Endodermal cell (in vitro differentiated cells): ENCODE measurements around the gene HSD17B3. TPM values are rescaled to one million over a fixed set of nuclear protein-coding genes. Genes with fewer than 3 reads are reported as not detected.
A peak's percentile ranks its signal among the peaks of the same experiment; 100 is the strongest.

ENCODE experiments used
- DNase-seq: peaks from one replicate; pipeline ENCODE4 v3.0.0-alpha.2; 2017
- H3K27ac ChIP-seq: 2 replicates; pipeline ENCODE4 v1.5.1; 2013; ENCODE audit warnings: mild to moderate bottlenecking, low read depth, low read length, moderate library complexity
- H3K27me3 ChIP-seq: 2 replicates; pipeline ENCODE4 v1.6.1; 2013; ENCODE audit warnings: mild to moderate bottlenecking, low read length, moderate library complexity; ENCODE audit not compliant: insufficient read depth, control insufficient read depth, poor library complexity, severe bottlenecking
- H3K36me3 ChIP-seq: 2 replicates; pipeline ENCODE4 v1.7.0; 2013; ENCODE audit warnings: mild to moderate bottlenecking, low read length, moderate library complexity; ENCODE audit not compliant: control insufficient read depth, insufficient read depth
- H3K4me1 ChIP-seq: one replicate; pipeline ENCODE4 v1.7.0; 2013; ENCODE audit warnings: low read length; ENCODE audit not compliant: control insufficient read depth, insufficient read depth
- H3K4me3 ChIP-seq: 2 replicates; pipeline ENCODE4 v1.5.1; 2013; ENCODE audit warnings: mild to moderate bottlenecking, low read length, moderate library complexity
- H3K9ac ChIP-seq: 2 replicates; pipeline ENCODE4 v1.6.1; 2013; ENCODE audit warnings: mild to moderate bottlenecking, low read length, moderate library complexity; ENCODE audit not compliant: poor library complexity, severe bottlenecking; ENCODE audit errors: extremely low read depth
- H3K9me3 ChIP-seq: 2 replicates; pipeline ENCODE4 v1.6.1; 2013; ENCODE audit warnings: mild to moderate bottlenecking, low read length, moderate library complexity; ENCODE audit not compliant: control insufficient read depth
- H3K27ac Mint-ChIP-seq: 2 replicates; pipeline ENCODE4 v1.8.0; 2020; ENCODE audit warnings: mixed read lengths
- H3K27me3 Mint-ChIP-seq: 2 replicates; pipeline ENCODE4 v1.8.0; 2021; ENCODE audit warnings: mild to moderate bottlenecking, mixed read lengths; ENCODE audit not compliant: insufficient read depth
- H3K36me3 Mint-ChIP-seq: 2 replicates; pipeline ENCODE4 v1.8.0; 2020; ENCODE audit warnings: low read depth, mixed read lengths
- H3K4me1 Mint-ChIP-seq: 2 replicates; pipeline ENCODE4 v1.8.0; 2020; ENCODE audit warnings: mixed read lengths
- H3K4me3 Mint-ChIP-seq: 2 replicates; pipeline ENCODE4 v1.8.0; 2020; ENCODE audit warnings: mild to moderate bottlenecking, moderate library complexity, mixed read lengths
- H3K9me3 Mint-ChIP-seq: 2 replicates; pipeline ENCODE4 v1.8.0; 2020; ENCODE audit warnings: mild to moderate bottlenecking, mixed read lengths
- CTCF ChIP-seq: fragments of 200-600 bp; sonication (generic); conservative IDR thresholded peaks from 2 replicates; pipeline ENCODE4 v1.5.0; 2021; ENCODE audit warnings: antibody characterized with exemption, mild to moderate bottlenecking
- WGBS, 2 experiments: methylation state at CpG; one replicate each; pipeline versions ENCODE4 v1.1.5 to v1.1.7; 2013; ENCODE audit warnings: missing lambda C conversion rate in 2 of 2, mixed read lengths in 1 of 2; ENCODE audit not compliant: insufficient coverage in 1 of 2, insufficient read length in 1 of 2; 5-methylcytosine and 5-hydroxymethylcytosine counted together
- long read RNA-seq, 4 experiments: library from polyadenylated mRNA in 2 of 4; library from RNA in 1 of 4; library from capped mRNA in 1 of 4; stranded (forward) in 3 of 4; unstranded in 1 of 4; transcript quantifications; one replicate each; pipeline ENCODE4 v2.0.0, GENCODE V29; 2020 to 2021; ENCODE audit warnings: inconsistent platforms in 1 of 4
- polyA plus RNA-seq, 2 experiments: library from polyadenylated mRNA; stranded (reverse); fragments of 50-300 nt; gene quantifications; one replicate each; pipeline ENCODE4 v1.2.3, GENCODE V29; 2013
- total RNA-seq, 2 donors: library from RNA; stranded (reverse); fragmentation: NEBNext Ultra II Directional in 1 of 2; extraction: Animal tissue kit (Norgen Biotek cat#: 25700) in 1 of 2; gene quantifications; 2 replicates in 1 of 2; 3 replicates in 1 of 2; pipeline ENCODE4 v1.2.1, GENCODE V29; 2021

The HSD17B3 gene
- under 1 TPM in 1 of 2 donors, not detected in 1; 0.40 TPM for total RNA-seq
- not detected for polyA plus RNA-seq (2013, experiment 1 of 2)
- polyA plus RNA-seq (2013, experiment 2 of 2) = not detected
- long read RNA-seq, experiment 1 = 0 reads
- long read RNA-seq, experiment 2 = 0 reads
- long read RNA-seq, experiment 3 = 0 reads
- long read RNA-seq, experiment 4 = 0 reads

- Histone ChIP-seq H3K36me3 (no peaks in the 10 kb centered on the region), H3K27me3 (no peaks in the 10 kb centered on the region), H3K9me3 (no peaks in the 10 kb centered on the region), H3K27ac (no peak within 1 kb of the TSS), H3K4me3 (no peak within 1 kb of the TSS), H3K4me1 (no peaks in the 10 kb centered on the region), H3K9ac (no peak within 1 kb of the TSS)
- Mint-ChIP-seq H3K4me1 (peaks cover 11% of the 10 kb centered on the region), H3K9me3 (no peaks in the 10 kb centered on the region), H3K4me3 (no peak within 1 kb of the TSS), H3K36me3 (no peaks in the 10 kb centered on the region), H3K27me3 (no peaks in the 10 kb centered on the region), H3K27ac (no peak within 1 kb of the TSS)
- WGBS, 2 experiments = 90 to 94% methylated on average over 5 to 6 of the region's 6 CpGs
- TF ChIP-seq CTCF = no peak
- DNase-seq = no peak
Observed at GRCh38 chr9:96302021-96302420, at the start of gene HSD17B3. HSD17B3 (minus strand) TSS chr9:96302176; CDS start chr9:96302104, 72 bp downstream.

- no peak overlapping the region for H3K27ac Mint-ChIP-seq
- 85% methylated on average over 1 of the region's 1 CpG; no CpG with 5 or more reads in 1 of the 2 experiments for WGBS, 2 experiments
- no peak overlapping the region for H3K4me3 Mint-ChIP-seq
- H3K9ac ChIP-seq = no peak overlapping the region
- no peak overlapping the region for H3K4me3 ChIP-seq
- peak overlapping the region; percentile 26 for H3K27ac ChIP-seq
- H3K36me3 Mint-ChIP-seq = peaks cover 27% of the 10 kb centered on the region
- H3K36me3 ChIP-seq = peaks cover 11% of the 10 kb centered on the region
- TF ChIP-seq CTCF = no peak
- H3K4me1 Mint-ChIP-seq = peaks cover 5% of the 10 kb centered on the region
- peaks cover 7% of the 10 kb centered on the region for H3K9me3 ChIP-seq
- no peaks in the 10 kb centered on the region for H3K27me3 ChIP-seq
- no peak for DNase-seq
- H3K9me3 Mint-ChIP-seq = peaks cover 6% of the 10 kb centered on the region
- no peaks in the 10 kb centered on the region for H3K4me1 ChIP-seq
- H3K27me3 Mint-ChIP-seq = no peaks in the 10 kb centered on the region
Observed at GRCh38 chr9:96350866-96351265, 48.9 kb upstream of the HSD17B3 start.

GRCh38 chr9:96348261-96348660, 46.3 kb upstream of the HSD17B3 start:
- no peak for DNase-seq
- peaks cover 6% of the 10 kb centered on the region for H3K9me3 Mint-ChIP-seq
- no peaks in the 10 kb centered on the region for H3K27me3 ChIP-seq
- no peak overlapping the region for H3K4me3 Mint-ChIP-seq
- H3K4me3 ChIP-seq = no peak overlapping the region
- H3K9ac ChIP-seq = no peak overlapping the region
- H3K36me3 Mint-ChIP-seq = peaks cover 25% of the 10 kb centered on the region
- H3K4me1 ChIP-seq = no peaks in the 10 kb centered on the region
- WGBS, 2 experiments = 96 to 100% methylated on average over 2 to 5 of the region's 5 CpGs
- no peaks in the 10 kb centered on the region for H3K27me3 Mint-ChIP-seq
- H3K36me3 ChIP-seq = peaks cover 14% of the 10 kb centered on the region
- no peak overlapping the region for H3K27ac ChIP-seq
- H3K9me3 ChIP-seq = peaks cover 7% of the 10 kb centered on the region
- no peak for TF ChIP-seq CTCF
- peaks cover 12% of the 10 kb centered on the region for H3K4me1 Mint-ChIP-seq
- no peak overlapping the region for H3K27ac Mint-ChIP-seq
